ENCODE data around the gene CNTROB.

- TF ChIP-seq PBX3 (IDR thresholded peaks at IDR 0.05; ENCODE audit: insufficient replicate concordance, low read depth, low read length): no peak
- TF ChIP-seq EZH2 (IDR thresholded peaks at IDR 0.05; ENCODE audit: borderline replicate concordance, control insufficient read depth, low read depth, low read length): no peak
- TF ChIP-seq, protein P1, sequence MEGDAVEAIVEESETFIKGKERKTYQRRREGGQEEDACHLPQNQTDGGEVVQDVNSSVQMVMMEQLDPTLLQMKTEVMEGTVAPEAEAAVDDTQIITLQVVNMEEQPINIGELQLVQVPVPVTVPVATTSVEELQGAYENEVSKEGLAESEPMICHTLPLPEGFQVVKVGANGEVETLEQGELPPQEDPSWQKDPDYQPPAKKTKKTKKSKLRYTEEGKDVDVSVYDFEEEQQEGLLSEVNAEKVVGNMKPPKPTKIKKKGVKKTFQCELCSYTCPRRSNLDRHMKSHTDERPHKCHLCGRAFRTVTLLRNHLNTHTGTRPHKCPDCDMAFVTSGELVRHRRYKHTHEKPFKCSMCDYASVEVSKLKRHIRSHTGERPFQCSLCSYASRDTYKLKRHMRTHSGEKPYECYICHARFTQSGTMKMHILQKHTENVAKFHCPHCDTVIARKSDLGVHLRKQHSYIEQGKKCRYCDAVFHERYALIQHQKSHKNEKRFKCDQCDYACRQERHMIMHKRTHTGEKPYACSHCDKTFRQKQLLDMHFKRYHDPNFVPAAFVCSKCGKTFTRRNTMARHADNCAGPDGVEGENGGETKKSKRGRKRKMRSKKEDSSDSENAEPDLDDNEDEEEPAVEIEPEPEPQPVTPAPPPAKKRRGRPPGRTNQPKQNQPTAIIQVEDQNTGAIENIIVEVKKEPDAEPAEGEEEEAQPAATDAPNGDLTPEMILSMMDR (IDR thresholded peaks at IDR 0.05 in 2 of 3, conservative IDR thresholded peaks at IDR 0.05 in 1 of 3; ENCODE audit: control insufficient read depth in 2 of 3, extremely low read depth in 1 of 3, insufficient read depth in 1 of 3, low read depth in 3 of 3, low read length in 3 of 3): no peak
- TF ChIP-seq POLR2A (IDR thresholded peaks at IDR 0.05; ENCODE audit: low read depth, low read length): no peak
These were observed 12.3 kb downstream of the CNTROB start for GRCh38 chr17:7944326-7944725.
